Activated CD4-positive, CD25-positive, alpha-beta regulatory T cell (primary cell): ENCODE measurements around the gene OR14A2.
"Not testable (repeated sequence)": the region's sequence is repeated elsewhere in the genome, so short reads cannot be mapped to it uniquely, and the experiment has no call there.

Experiments used
- DNase-seq, 4 experiments: peaks; one replicate each; lab custom pipeline; 2025; lab: John Stamatoyannopoulos, UW

Gene OR14A2

GRCh38 chr1:247748041-247748440 lies at the start of gene OR14A2:
TSS of gene OR14A2 (minus strand) at chr1:247748141.
- no peak for DNase-seq

DNA sequence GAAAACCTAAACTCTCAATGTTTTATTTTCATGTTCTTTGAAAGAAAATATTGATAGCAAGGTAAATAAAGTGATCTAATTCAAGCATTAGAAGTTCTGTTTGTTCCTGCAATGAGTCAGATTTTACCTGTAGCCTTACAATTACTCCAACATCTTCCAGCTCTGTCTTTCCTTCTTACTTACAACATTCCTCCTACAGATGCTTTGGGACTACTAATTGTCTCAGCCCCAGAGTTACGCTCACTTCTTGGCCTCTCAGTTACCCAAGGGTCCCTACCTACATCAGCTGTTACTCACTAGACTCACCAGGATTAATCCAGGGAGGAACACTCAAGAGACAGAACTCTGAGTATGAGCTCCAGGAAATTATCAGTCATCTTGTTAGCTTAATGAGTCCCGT lies 49.6 kb upstream of the OR14A2 start:
- DNase-seq = no peak

GRCh38 chr1:247769603-247770002 lies 21.7 kb upstream of the OR14A2 start:
- DNase-seq = no peak

DNA sequence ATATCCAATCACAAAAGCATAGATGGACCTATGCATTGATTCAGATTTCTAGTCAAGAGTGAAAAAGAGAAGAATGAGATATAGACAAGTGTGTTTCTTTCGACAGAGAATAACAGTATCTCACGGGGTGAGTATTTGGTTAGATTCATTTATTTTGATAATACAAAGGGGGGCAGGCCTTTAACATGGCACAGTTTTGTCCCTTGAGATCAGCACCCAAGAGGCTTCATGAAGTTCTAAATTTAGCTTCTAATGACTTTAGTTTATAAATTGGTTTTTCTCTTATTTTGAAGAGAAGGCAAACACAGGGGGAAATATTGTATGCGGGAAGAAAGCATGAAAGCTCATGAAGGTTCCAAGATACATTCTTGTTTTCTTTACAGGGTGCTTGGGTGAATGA lies 12.5 kb upstream of the OR14A2 start, which contains the start of gene OR1C1:
Gene OR1C1 (minus strand): TSS at position 101 of the 400 bp plus-strand sequence. CDS start 2,150 bp downstream, outside the sequence.
- no peak for DNase-seq

DNA sequence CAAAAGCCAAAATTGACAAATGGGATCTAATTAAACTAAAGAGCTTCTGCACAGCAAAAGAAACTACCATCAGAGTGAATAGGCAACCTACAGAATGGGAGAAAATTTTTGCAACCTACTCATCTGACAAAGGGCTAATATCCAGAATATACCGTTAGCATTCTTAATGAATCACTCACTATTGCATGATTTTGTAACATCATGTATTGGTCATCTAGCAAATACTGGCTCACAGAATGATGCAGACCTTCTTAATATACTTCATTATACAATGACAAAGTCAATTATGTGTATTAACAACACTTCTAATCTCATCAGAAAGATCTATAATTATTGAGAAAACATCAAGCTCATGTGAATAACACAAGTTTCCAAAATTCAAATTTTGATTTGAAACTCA lies 6.4 kb upstream of the OR14A2 start:
- not testable (repeated sequence) for DNase-seq

DNA sequence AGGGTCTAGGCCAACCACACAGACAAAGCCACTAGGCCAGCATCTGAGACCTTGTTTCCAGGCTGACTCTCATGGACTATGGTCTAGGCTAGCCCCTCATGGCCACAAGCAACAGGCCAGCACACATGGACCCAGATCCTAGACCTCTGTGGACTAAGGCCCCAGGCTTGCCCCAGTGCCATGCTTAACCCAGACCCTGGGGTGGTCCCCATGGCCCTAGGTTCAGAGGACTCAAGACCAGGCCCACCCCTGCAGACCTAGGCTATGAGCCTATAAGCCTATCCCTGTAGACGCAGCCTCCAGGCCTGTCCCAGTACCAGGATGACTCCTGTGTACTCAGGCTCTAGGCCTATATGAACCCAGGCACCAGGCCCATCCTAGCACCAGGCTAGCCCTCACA lies 1.9 kb upstream of the OR14A2 start:
- no peak for DNase-seq

DNA sequence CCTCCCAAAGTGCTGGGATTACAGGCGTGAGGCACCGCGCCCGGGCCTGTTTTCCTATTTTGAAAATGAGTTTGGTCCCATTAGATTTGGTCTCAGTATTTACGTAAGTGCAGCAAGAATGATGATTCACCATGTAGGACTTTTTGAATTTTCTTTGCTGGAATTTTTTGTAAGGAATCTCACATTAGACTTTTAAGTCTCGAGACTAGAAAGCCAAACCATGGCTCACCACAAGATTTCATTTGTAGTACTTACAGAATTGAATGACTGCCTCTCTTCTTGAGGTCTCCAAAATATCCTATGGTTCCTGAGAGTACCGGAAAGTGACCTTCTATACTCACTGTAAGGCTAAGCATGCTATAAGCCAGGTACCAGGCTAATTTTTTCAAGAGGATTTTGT lies 325 bp downstream of the OR14A2 start:
- DNase-seq = no peak

GRCh38 chr1:247746391-247746935 lies 1.5 kb downstream of the OR14A2 start:
- no peak for DNase-seq

DNA sequence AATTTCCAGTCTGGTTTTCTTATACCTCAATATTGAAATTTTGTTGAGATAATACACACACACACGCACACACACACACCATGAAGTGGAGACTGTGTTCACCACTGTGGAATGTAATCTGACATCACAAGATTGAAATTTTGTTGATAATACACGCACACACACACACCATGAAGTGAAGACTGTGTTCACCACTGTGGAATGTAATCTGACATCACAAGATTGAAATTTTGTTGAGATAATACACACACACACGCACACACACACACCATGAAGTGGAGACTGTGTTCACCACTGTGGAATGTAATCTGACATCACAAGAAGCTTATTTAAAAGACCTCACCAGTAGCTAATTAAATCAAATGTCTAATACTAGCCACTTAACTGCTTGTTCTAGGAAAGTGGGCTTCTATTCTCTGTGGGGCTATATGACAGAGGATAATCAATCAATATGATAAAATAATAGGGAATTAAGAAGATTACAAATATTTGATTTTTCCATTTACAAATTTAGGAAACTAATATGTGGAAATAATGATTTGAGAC lies 5.7 kb downstream of the OR14A2 start:
- not testable (repeated sequence) for DNase-seq

DNA sequence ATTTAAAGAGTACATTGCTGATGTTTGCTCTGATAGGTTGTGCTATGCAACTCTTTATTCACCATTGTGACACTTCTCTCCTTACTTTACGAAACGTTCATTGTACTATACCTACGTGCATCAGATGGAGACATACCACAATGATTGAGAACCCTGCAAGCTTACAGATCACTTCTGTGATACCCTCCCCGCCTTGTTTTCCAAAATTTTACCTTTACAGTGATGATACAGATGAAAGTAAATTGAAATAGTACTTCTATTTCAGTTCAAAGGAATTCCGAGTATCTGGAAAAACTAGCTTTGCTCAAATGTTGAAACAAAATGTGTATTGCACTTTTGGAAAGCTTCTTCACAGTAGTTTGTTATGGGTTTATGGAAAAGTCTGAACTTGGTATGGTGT lies 6.2 kb downstream of the OR14A2 start:
- DNase-seq = no peak

GRCh38 chr1:247740721-247741120 lies 7.2 kb downstream of the OR14A2 start:
- no peak for DNase-seq

- no peak for DNase-seq
Measured at GRCh38 chr1:247738315-247738714, 9.6 kb downstream of the OR14A2 start, which contains the start of gene OR14K1. TSS of gene OR14K1 (plus strand) at chr1:247738615. CDS start at chr1:247738615, 0 bp downstream.

DNA sequence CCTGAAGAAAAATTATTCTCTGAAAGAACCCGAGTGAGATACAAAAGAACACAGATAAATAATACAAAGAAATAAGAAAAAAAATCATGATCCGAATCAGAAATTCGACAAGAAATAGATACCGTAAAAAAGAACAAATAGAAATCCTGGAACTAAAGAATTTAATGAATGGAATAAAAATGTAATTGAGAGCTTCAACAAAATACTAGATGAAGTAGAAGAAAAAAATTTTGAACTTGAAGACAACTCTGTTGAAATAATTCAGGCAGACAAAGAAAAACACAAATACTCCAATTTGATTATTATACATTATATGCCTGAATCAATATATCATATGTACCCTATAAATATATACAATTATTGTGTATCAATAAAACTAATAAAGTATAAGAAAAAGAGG lies 26.7 kb downstream of the OR14A2 start:
- no peak for DNase-seq

GRCh38 chr1:247716546-247716945 lies 31.4 kb downstream of the OR14A2 start, which contains the start of gene OR6F1:
TSS of gene OR6F1 (minus strand) at chr1:247716646. CDS start at chr1:247712755, 3,891 bp downstream.
- DNase-seq = no peak

DNA sequence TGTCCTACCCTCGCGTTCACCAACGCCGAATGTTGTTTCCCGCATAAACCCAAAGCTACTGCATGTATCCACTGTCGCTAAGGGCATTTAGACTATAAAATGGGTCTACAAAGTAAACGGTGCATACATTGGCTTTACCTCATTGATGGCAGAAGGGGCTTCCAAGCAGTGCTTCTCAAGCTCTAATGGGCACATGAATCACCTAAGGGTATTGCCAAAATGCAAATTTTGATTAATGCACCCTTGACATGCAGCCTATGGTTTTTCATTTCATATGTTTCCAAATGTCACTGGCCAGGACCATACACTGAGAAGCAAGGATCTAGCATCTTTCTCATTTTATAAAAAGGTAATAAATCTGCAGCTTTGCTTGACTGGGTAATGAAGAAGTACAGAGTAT lies 34.2 kb downstream of the OR14A2 start:
- no peak for DNase-seq

GRCh38 chr1:247710681-247711080 lies 37.3 kb downstream of the OR14A2 start:
- not testable (repeated sequence) for DNase-seq

- no peak for DNase-seq
Measured at GRCh38 chr1:247701338-247701737, 46.6 kb downstream of the OR14A2 start.

DNA sequence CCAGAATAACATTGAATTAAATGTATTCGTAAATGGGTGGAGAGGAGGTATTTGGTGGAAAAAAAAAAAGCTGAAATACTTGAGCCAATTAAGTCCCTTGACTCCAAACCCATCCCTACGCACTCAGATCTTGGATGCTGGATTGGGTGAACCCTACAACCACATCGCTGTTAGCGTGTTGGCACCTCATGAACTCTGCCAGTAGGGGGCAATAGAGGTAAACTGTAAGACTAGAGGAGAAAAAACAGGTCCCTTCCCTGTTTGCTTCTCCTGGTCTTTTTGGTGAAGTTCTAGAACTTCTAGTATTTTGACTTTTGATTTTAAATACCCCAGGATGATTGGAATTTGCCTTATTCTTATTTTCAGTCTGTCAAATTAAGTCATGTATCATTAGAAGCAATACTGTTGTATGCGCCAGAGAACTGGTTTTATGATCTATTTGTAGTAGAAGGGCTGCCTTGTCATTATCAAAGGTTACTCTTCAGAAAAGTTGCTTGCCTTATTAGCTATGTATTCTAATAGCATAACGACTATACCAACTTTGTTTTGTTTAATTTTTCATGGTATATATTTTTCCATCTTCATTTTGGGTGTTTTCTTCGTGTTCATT lies 66.5 kb downstream of the OR14A2 start:
- peak in 1 of 4 experiments; percentile 3 for DNase-seq

DNA sequence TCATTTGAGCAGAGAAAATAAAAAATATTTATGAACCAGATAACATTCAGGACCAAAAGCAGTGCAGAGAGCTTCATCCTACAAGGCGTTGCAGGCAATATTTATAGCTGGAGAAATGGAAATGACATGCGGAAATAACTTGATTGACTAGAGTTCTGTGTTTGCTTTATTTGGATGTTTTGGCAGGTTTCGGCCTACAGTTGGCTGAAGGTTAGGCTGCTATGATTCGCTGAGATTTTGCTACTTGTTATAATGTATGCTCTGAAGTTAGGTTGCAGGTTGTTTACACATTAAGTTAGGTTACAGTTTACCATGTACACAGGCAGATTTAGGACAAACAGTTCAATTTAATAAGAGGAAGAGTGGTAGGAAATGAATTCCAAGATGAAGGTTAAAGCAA lies 67.8 kb downstream of the OR14A2 start:
- no peak for DNase-seq

DNA sequence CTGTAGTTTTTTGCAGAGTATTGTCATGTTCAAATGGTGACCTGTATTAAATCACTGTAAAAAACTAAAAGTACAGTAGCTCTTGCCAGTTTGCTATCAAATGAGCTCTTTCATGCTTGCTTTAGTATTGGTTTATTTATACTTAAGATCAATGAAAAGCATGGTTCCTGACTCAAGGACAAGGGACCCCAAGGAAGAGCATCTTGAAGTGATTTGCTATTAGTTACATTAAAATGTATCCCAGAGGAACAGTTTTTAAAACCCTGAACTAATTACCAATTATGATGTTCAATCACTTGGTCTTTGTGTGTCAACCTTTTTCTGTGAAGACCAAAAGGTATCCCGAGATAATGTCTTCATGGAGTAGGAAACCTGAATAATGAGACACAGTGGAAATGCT lies 68.3 kb downstream of the OR14A2 start, which contains the start of gene OR13G1:
Gene OR13G1 (minus strand): TSS at position 101 of the 400 bp plus-strand sequence. CDS start 6,698 bp downstream, outside the sequence.
- no peak for DNase-seq
